ENCODE data around the gene USP25. TPM values are rescaled to one million over a fixed set of nuclear protein-coding genes. Genes with fewer than 3 reads are reported as not detected.

The USP25 gene
- total and polyA plus RNA-seq, 8 donors = 37.2 to 51.9 (median 44.9) TPM

- Histone ChIP-seq H3K27me3 (no peaks in the 10 kb centered on the region), H3K4me1 (no peaks in the 10 kb centered on the region), H3K9me3 (no peaks in the 10 kb centered on the region), H3K36me3 (peaks cover 0 to 80% of the 10 kb centered on the region in 2 donors), H3K27ac (no peak overlapping the region), H3K4me3 (no peak overlapping the region)
- intact Hi-C loops (cut with DNase I) = no loop called here
- no peak for TF ChIP-seq CTCF (IDR thresholded peaks at IDR 0.05)
- ATAC-seq (no peak), DNase-seq (no peak)
Observed at GRCh38 chr21:15868940-15869339, 139.2 kb downstream of the USP25 start.

DNA sequence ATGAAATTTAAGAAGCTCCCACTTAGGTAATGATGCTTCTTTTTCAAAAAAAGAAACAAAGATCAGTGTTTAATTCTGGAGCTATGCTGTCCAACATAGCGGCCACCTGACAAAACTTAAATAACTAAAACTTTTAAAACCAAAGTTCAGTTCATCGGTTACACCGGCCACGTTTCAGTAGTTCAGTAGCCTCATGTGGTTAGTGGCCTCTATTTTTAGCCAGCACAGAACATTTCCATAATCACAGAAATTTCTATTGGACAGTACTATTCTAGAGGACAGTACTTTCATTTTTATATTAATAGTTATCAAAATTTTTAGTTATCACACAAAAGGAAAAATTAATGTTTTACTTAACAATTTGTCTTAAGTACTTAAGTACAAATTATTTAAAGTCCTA lies 141.0 kb downstream of the USP25 start:
- no peaks in the 10 kb centered on the region for H3K4me1 ChIP-seq
- no peak for DNase-seq
- intact Hi-C loops (cut with DNase I) = no loop called here
- peaks cover 0 to 86% of the 10 kb centered on the region in 2 donors for H3K36me3 ChIP-seq
- no peaks in the 10 kb centered on the region for H3K27me3 ChIP-seq
- H3K4me3 ChIP-seq = no peak overlapping the region
- ATAC-seq = no peak
- no peak for TF ChIP-seq CTCF (IDR thresholded peaks at IDR 0.05)
- no peaks in the 10 kb centered on the region for H3K9me3 ChIP-seq
- H3K27ac ChIP-seq = no peak overlapping the region

DNA sequence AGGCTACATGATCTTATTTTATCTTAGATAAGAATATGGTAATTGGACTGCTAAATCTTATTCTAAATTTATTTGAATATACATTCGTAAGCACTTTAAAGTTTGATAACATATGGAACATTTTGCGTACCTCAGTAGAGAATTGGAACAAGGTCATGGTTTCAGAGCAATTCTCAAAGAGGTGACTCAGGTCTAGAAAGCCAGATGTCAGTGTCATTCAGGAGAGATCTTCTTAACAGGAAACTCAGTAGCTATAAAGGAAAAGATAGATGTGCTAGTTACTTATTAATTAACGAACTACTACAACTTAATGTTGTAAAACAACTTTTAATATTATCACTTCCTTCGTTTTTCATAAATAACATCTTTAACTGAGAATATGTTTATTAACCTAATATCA lies 142.5 kb downstream of the USP25 start:
- no peaks in the 10 kb centered on the region for H3K9me3 ChIP-seq
- no peak overlapping the region for H3K27ac ChIP-seq
- H3K4me1 ChIP-seq = no peaks in the 10 kb centered on the region
- H3K4me3 ChIP-seq = no peak overlapping the region
- H3K27me3 ChIP-seq = no peaks in the 10 kb centered on the region
- no peak for DNase-seq
- H3K36me3 ChIP-seq = peaks cover 0 to 90% of the 10 kb centered on the region in 2 donors
- ATAC-seq = no peak
- TF ChIP-seq CTCF (IDR thresholded peaks at IDR 0.05) = no peak
- intact Hi-C loops (cut with DNase I) = no loop called here

- Histone ChIP-seq H3K27ac (no peak overlapping the region), H3K4me1 (no peaks in the 10 kb centered on the region), H3K36me3 (peaks cover 0 to 90% of the 10 kb centered on the region in 2 donors), H3K4me3 (no peak overlapping the region), H3K9me3 (no peaks in the 10 kb centered on the region), H3K27me3 (no peaks in the 10 kb centered on the region)
- DNase-seq (no peak), ATAC-seq (no peak)
- TF ChIP-seq CTCF (IDR thresholded peaks at IDR 0.05) = no peak
- intact Hi-C loops (cut with DNase I) = no loop called here
Observed at GRCh38 chr21:15874615-15875014, 144.8 kb downstream of the USP25 start.

- Histone ChIP-seq H3K4me1 (no peaks in the 10 kb centered on the region), H3K27me3 (no peaks in the 10 kb centered on the region), H3K9me3 (peaks cover 0 to 1% of the 10 kb centered on the region in 2 donors), H3K4me3 (no peak overlapping the region), H3K36me3 (peaks cover 0 to 93% of the 10 kb centered on the region in 2 donors), H3K27ac (no peak overlapping the region)
- no peak for DNase-seq
- intact Hi-C loops (cut with DNase I) = no loop called here
- no peak for TF ChIP-seq CTCF (IDR thresholded peaks at IDR 0.05)
- ATAC-seq = no peak
Observed at GRCh38 chr21:15875286-15875685, 145.5 kb downstream of the USP25 start.

Data from left lung (tissue), 10 donors.